Kidney epithelial cell (primary cell): ENCODE data around the gene AARS2. TPM values are rescaled to one million over a fixed set of nuclear protein-coding genes. Genes with fewer than 3 reads are reported as not detected.
"Not testable (repeated sequence)": the region's sequence is repeated elsewhere in the genome, so short reads cannot be mapped to it uniquely, and the experiment has no call there.

Experiments
- DNase-seq: peaks from one replicate; pipeline ENCODE4 v3.0.0-alpha.2; 2010; ENCODE audit warnings: low read depth
- H3K27me3 ChIP-seq: 2 replicates; pipeline ENCODE4 v1.6.0; 2011; ENCODE audit warnings: low read length; ENCODE audit not compliant: control insufficient read depth, insufficient read depth
- H3K36me3 ChIP-seq: 2 replicates; pipeline ENCODE4 v1.5.1; 2011; ENCODE audit warnings: low read length; ENCODE audit not compliant: control insufficient read depth, insufficient read depth
- H3K4me3 ChIP-seq: 2 replicates; pipeline ENCODE4 v1.5.1; 2011; ENCODE audit warnings: low read depth, mild to moderate bottlenecking, control low read depth, low read length
- CTCF ChIP-seq: IDR thresholded peaks from 2 replicates; pipeline ENCODE4 v1.5.1; 2011; ENCODE audit warnings: mild to moderate bottlenecking, moderate library complexity, low read length, control low read depth, inconsistent platforms; ENCODE audit not compliant: insufficient read depth, poor library complexity, severe bottlenecking
- total RNA-seq: library from RNA; depleted of rRNA; stranded (reverse); fragments of >200 nt; gene quantifications from 2 replicates; pipeline ENCODE4 v1.2.3, GENCODE V29; 2015

AARS2 gene
- total RNA-seq, 1 donor from 2014 or later = 11.9 TPM

- DNase-seq = no peak
- Histone ChIP-seq H3K27me3 (peaks cover 6% of the 10 kb centered on the region), H3K36me3 (no peaks in the 10 kb centered on the region), H3K4me3 (no peak overlapping the region)
- TF ChIP-seq CTCF = no peak
Measured at GRCh38 chr6:44353336-44353735, 40.2 kb upstream of the AARS2 start.

- DNase-seq = no peak
- Histone ChIP-seq H3K4me3 (no peak overlapping the region), H3K27me3 (peaks cover 6% of the 10 kb centered on the region), H3K36me3 (no peaks in the 10 kb centered on the region)
- TF ChIP-seq CTCF = no peak
Measured at GRCh38 chr6:44352259-44352658, 39.1 kb upstream of the AARS2 start.

- H3K27me3 ChIP-seq, H3K4me3 ChIP-seq, DNase-seq, H3K36me3 ChIP-seq: not testable (repeated sequence)
Measured at GRCh38 chr6:44350650-44350994, 37.5 kb upstream of the AARS2 start.

GRCh38 chr6:44349904-44350649 is 36.9 kb upstream of the AARS2 start:
- TF ChIP-seq CTCF = no peak
- Histone ChIP-seq H3K36me3 (no peaks in the 10 kb centered on the region), H3K27me3 (peaks cover under 1% of the 10 kb centered on the region), H3K4me3 (no peak overlapping the region)
- DNase-seq = no peak

GRCh38 chr6:44346818-44347217 is 33.7 kb upstream of the AARS2 start:
- H3K36me3 ChIP-seq, H3K4me3 ChIP-seq, DNase-seq: not testable (repeated sequence)
- peaks cover 27% of the 10 kb centered on the region for H3K27me3 ChIP-seq

- no peak for DNase-seq
- H3K27me3 ChIP-seq = peaks cover 31% of the 10 kb centered on the region
- H3K4me3 ChIP-seq = no peak within 1 kb of the TSS
- no peak for TF ChIP-seq CTCF
- H3K36me3 ChIP-seq = no peaks in the 10 kb centered on the region
Measured at GRCh38 chr6:44342489-44342888, 29.3 kb upstream of the AARS2 start, which contains the start of gene SPATS1. Gene SPATS1, plus strand, starts transcription at chr6:44342650. Its CDS starts 446 bp downstream, at chr6:44343096.

- no peak for DNase-seq
- no peak for TF ChIP-seq CTCF
- Histone ChIP-seq H3K4me3 (no peak overlapping the region), H3K27me3 (peaks cover 31% of the 10 kb centered on the region), H3K36me3 (no peaks in the 10 kb centered on the region)
Measured at GRCh38 chr6:44342052-44342451, 28.9 kb upstream of the AARS2 start.
